Activated T-helper 2 cell treated with anti-CD3 and anti-CD28 coated beads, Interferon-gamma antibody, Interleukin-2, Interleukin-4, amounts not matched to agents 10 μg/mL and 5 μg/mL and 100 μg/mL, durations not matched to agents 14 hours and 24 hours and 36 hours (primary cell): ENCODE measurements around the gene HSPA8. TPM values are rescaled to one million over a fixed set of nuclear protein-coding genes. Genes with fewer than 3 reads are reported as not detected.
"Not testable (repeated sequence)": the region's sequence is repeated elsewhere in the genome, so short reads cannot be mapped to it uniquely, and the experiment has no call there.

Source experiments
- DNase-seq: peaks from one replicate; pipeline ENCODE4 v3.0.0; 2021; ENCODE audit warnings: low spot score
- H3K27ac Mint-ChIP-seq: one replicate; pipeline ENCODE4 v1.8.0; 2021; ENCODE audit warnings: mixed read lengths
- H3K27me3 Mint-ChIP-seq: one replicate; pipeline ENCODE4 v1.8.0; 2021; ENCODE audit warnings: low read depth, mixed read lengths
- H3K36me3 Mint-ChIP-seq: one replicate; pipeline ENCODE4 v1.8.0; 2021; ENCODE audit warnings: low read depth, mixed read lengths
- H3K4me1 Mint-ChIP-seq: one replicate; pipeline ENCODE4 v1.8.0; 2021; ENCODE audit warnings: low read depth, mixed read lengths
- H3K4me3 Mint-ChIP-seq: one replicate; pipeline ENCODE4 v1.8.0; 2021; ENCODE audit warnings: low read depth, mild to moderate bottlenecking, moderate library complexity, mixed read lengths
- H3K9me3 Mint-ChIP-seq: one replicate; pipeline ENCODE4 v1.8.0; 2021; ENCODE audit warnings: mixed read lengths
- intact Hi-C: fragments of 100-400 bp; cut with micrococcal nuclease; formaldehyde crosslinking; loops from one replicate; pipeline ENCODE4 v1.15.1; 2023
- total RNA-seq: library from RNA; stranded (reverse); gene quantifications from 2 replicates; pipeline ENCODE4 v1.2.3, GENCODE V29; 2022

HSPA8 gene
- total RNA-seq, 1 donor from 2014 or later = 3,975 TPM

GRCh38 chr11:123063826-123064657 is 2.1 kb upstream of the HSPA8 start:
- no peaks in the 10 kb centered on the region for H3K9me3 Mint-ChIP-seq
- peaks cover 45% of the 10 kb centered on the region for H3K36me3 Mint-ChIP-seq
- H3K27me3 Mint-ChIP-seq = no peaks in the 10 kb centered on the region
- intact Hi-C loops = loop anchor here (1.0 to 10.0 kb wide), 7 partner anchors 19 to 1769 kb away; partner anchors contain the start of gene SC5D
- H3K4me3 Mint-ChIP-seq = peak overlapping the region; percentile 100
- H3K4me1 Mint-ChIP-seq = peaks cover 33% of the 10 kb centered on the region
- DNase-seq = no peak
- peak overlapping the region; percentile 98 for H3K27ac Mint-ChIP-seq

GRCh38 chr11:123062892-123063825 is 1.2 kb upstream of the HSPA8 start:
- Mint-ChIP-seq H3K27ac (peak overlapping the region; percentile 98), H3K36me3 (peaks cover 53% of the 10 kb centered on the region), H3K27me3 (no peaks in the 10 kb centered on the region), H3K4me1 (peaks cover 33% of the 10 kb centered on the region), H3K4me3 (peak overlapping the region; percentile 100), H3K9me3 (no peaks in the 10 kb centered on the region)
- no peak for DNase-seq
- intact Hi-C loops = loop anchor here (1.0 to 10.0 kb wide), 10 partner anchors 7 to 1768 kb away; partner anchors contain the start of genes SC5D and ZNF202

- H3K9me3 Mint-ChIP-seq = no peaks in the 10 kb centered on the region
- peak; percentile 99 for DNase-seq
- intact Hi-C loops = loop anchor here (1.0 to 10.0 kb wide), 10 partner anchors 8 to 1768 kb away; partner anchors contain the start of genes SC5D and ZNF202
- H3K4me3 Mint-ChIP-seq = peak overlapping the region; percentile 100
- no peaks in the 10 kb centered on the region for H3K27me3 Mint-ChIP-seq
- peak overlapping the region; percentile 98 for H3K27ac Mint-ChIP-seq
- H3K36me3 Mint-ChIP-seq = peaks cover 62% of the 10 kb centered on the region
- peaks cover 39% of the 10 kb centered on the region for H3K4me1 Mint-ChIP-seq
Observed at GRCh38 chr11:123062158-123062891, 389 bp upstream of the HSPA8 start.

- Mint-ChIP-seq H3K36me3 (peaks cover 72% of the 10 kb centered on the region), H3K27me3 (no peaks in the 10 kb centered on the region), H3K4me3 (peak overlapping the region; percentile 100), H3K9me3 (no peaks in the 10 kb centered on the region), H3K27ac (peak overlapping the region; percentile 98), H3K4me1 (peaks cover 49% of the 10 kb centered on the region)
- intact Hi-C loops = loop anchor here (2.0 to 10.0 kb wide), 5 partner anchors 84 to 1766 kb away; partner anchors contain the start of gene SC5D
- no peak for DNase-seq
Observed at GRCh38 chr11:123060277-123061000, 1.5 kb downstream of the HSPA8 start.

- Mint-ChIP-seq H3K4me1 (peaks cover 44% of the 10 kb centered on the region), H3K4me3 (peak overlapping the region; percentile 100), H3K36me3 (peaks cover 79% of the 10 kb centered on the region), H3K27ac (peak overlapping the region; percentile 98)
- H3K27me3 Mint-ChIP-seq, DNase-seq, H3K9me3 Mint-ChIP-seq, intact Hi-C loops: not testable (repeated sequence)
Observed at GRCh38 chr11:123059041-123059920, 2.7 kb downstream of the HSPA8 start.

- peaks cover 86% of the 10 kb centered on the region for H3K36me3 Mint-ChIP-seq
- peaks cover 40% of the 10 kb centered on the region for H3K4me1 Mint-ChIP-seq
- no peak for DNase-seq
- peak overlapping the region; percentile 100 for H3K4me3 Mint-ChIP-seq
- H3K9me3 Mint-ChIP-seq = no peaks in the 10 kb centered on the region
- peak overlapping the region; percentile 78 for H3K27ac Mint-ChIP-seq
- no peaks in the 10 kb centered on the region for H3K27me3 Mint-ChIP-seq
- intact Hi-C loops = no loop called here
Observed at GRCh38 chr11:123057661-123058305, 4.2 kb downstream of the HSPA8 start.

GRCh38 chr11:123056835-123057491 is 5.0 kb downstream of the HSPA8 start:
- intact Hi-C loops = no loop called here
- H3K4me3 Mint-ChIP-seq = peak overlapping the region; percentile 100
- no peaks in the 10 kb centered on the region for H3K9me3 Mint-ChIP-seq
- peak overlapping the region; percentile 78 for H3K27ac Mint-ChIP-seq
- H3K4me1 Mint-ChIP-seq = peaks cover 40% of the 10 kb centered on the region
- DNase-seq = no peak
- H3K36me3 Mint-ChIP-seq = peaks cover 82% of the 10 kb centered on the region
- H3K27me3 Mint-ChIP-seq = no peaks in the 10 kb centered on the region

GRCh38 chr11:123055191-123055901 is 6.6 kb downstream of the HSPA8 start:
- DNase-seq = no peak
- H3K27me3 Mint-ChIP-seq = no peaks in the 10 kb centered on the region
- intact Hi-C loops = loop anchor here (2.0 kb wide), 1 partner anchor 75 kb away; the partner anchor contains the start of gene BSX
- no peaks in the 10 kb centered on the region for H3K9me3 Mint-ChIP-seq
- peak overlapping the region; percentile 43 for H3K27ac Mint-ChIP-seq
- peaks cover 40% of the 10 kb centered on the region for H3K4me1 Mint-ChIP-seq
- H3K4me3 Mint-ChIP-seq = no peak overlapping the region
- peaks cover 66% of the 10 kb centered on the region for H3K36me3 Mint-ChIP-seq

- Mint-ChIP-seq H3K27me3 (no peaks in the 10 kb centered on the region), H3K36me3 (peaks cover 57% of the 10 kb centered on the region), H3K27ac (peak overlapping the region; percentile 55), H3K4me3 (no peak overlapping the region), H3K4me1 (peaks cover 40% of the 10 kb centered on the region), H3K9me3 (no peaks in the 10 kb centered on the region)
- no peak for DNase-seq
- intact Hi-C loops = loop anchor here (1.0 to 2.0 kb wide), 2 partner anchors 74 to 191 kb away; partner anchors contain the start of gene BSX
Observed at GRCh38 chr11:123054301-123055065, 7.5 kb downstream of the HSPA8 start.
